Neuron (in vitro differentiated cells): ENCODE data around the gene TSPEAR.
A peak's percentile ranks its signal among the peaks of the same experiment; 100 is the strongest.

Experiments
- H2AFZ ChIP-seq: one replicate; pipeline ENCODE4 v1.6.1; 2013; ENCODE audit warnings: low read depth, mild to moderate bottlenecking, inconsistent platforms, low read length, moderate library complexity
- H3K27me3 ChIP-seq: one replicate; pipeline ENCODE4 v1.6.1; 2013; ENCODE audit warnings: low read length; ENCODE audit not compliant: insufficient read depth
- H3K36me3 ChIP-seq: one replicate; pipeline ENCODE4 v1.6.1; 2013; ENCODE audit warnings: low read length; ENCODE audit not compliant: insufficient read depth
- H3K4me1 ChIP-seq: one replicate; pipeline ENCODE4 v1.6.1; 2013; ENCODE audit warnings: low read length; ENCODE audit not compliant: insufficient read depth
- H3K4me3 ChIP-seq: 2 replicates; pipeline ENCODE4 v1.5.1; 2013; ENCODE audit warnings: mild to moderate bottlenecking, low read length, moderate library complexity
- H3K9me3 ChIP-seq: one replicate; pipeline ENCODE4 v1.6.1; 2013; ENCODE audit warnings: low read length

Gene TSPEAR

GRCh38 chr21:44461464-44462001 is 249.8 kb downstream of the TSPEAR start:
- no peak overlapping the region for H3K4me3 ChIP-seq
- H3K27me3 ChIP-seq, result no peaks in the 10 kb centered on the region
- peaks cover 2% of the 10 kb centered on the region for H3K9me3 ChIP-seq
- H3K4me1 ChIP-seq, result no peaks in the 10 kb centered on the region
- no peak overlapping the region for H2AFZ ChIP-seq
- H3K36me3 ChIP-seq, result peaks cover 4% of the 10 kb centered on the region

- no peak overlapping the region for H3K4me3 ChIP-seq
- H3K9me3 ChIP-seq, result peaks cover 2% of the 10 kb centered on the region
- H3K36me3 ChIP-seq, result peaks cover 4% of the 10 kb centered on the region
- H3K4me1 ChIP-seq, result peaks cover 3% of the 10 kb centered on the region
- H3K27me3 ChIP-seq, result no peaks in the 10 kb centered on the region
- no peak overlapping the region for H2AFZ ChIP-seq
Observed at GRCh38 chr21:44461005-44461404, 250.4 kb downstream of the TSPEAR start.

GRCh38 chr21:44460441-44460755 is 251.0 kb downstream of the TSPEAR start:
- Histone ChIP-seq H2AFZ (no peak overlapping the region), H3K4me3 (no peak overlapping the region), H3K4me1 (peaks cover 3% of the 10 kb centered on the region)

GRCh38 chr21:44459712-44460440 is 251.5 kb downstream of the TSPEAR start:
- Histone ChIP-seq H3K36me3 (peaks cover 4% of the 10 kb centered on the region), H3K4me3 (no peak overlapping the region), H3K9me3 (peaks cover 2% of the 10 kb centered on the region), H3K27me3 (no peaks in the 10 kb centered on the region), H3K4me1 (peaks cover 3% of the 10 kb centered on the region), H2AFZ (no peak overlapping the region)

More at GRCh38 chr21:44460441-44460755, 251.0 kb downstream of the TSPEAR start:
- H3K36me3 ChIP-seq, result peaks cover 4% of the 10 kb centered on the region
- H3K9me3 ChIP-seq, result peaks cover 2% of the 10 kb centered on the region
- H3K27me3 ChIP-seq, result no peaks in the 10 kb centered on the region

GRCh38 chr21:44458971-44459711 is 252.2 kb downstream of the TSPEAR start:
- Histone ChIP-seq H3K4me3 (no peak overlapping the region), H3K27me3 (no peaks in the 10 kb centered on the region), H2AFZ (no peak overlapping the region), H3K36me3 (peaks cover 4% of the 10 kb centered on the region), H3K9me3 (peaks cover 2% of the 10 kb centered on the region), H3K4me1 (peaks cover 3% of the 10 kb centered on the region)

- no peaks in the 10 kb centered on the region for H3K27me3 ChIP-seq
- H3K9me3 ChIP-seq, result peaks cover 2% of the 10 kb centered on the region
- H3K4me1 ChIP-seq, result peaks cover 3% of the 10 kb centered on the region
- peaks cover 4% of the 10 kb centered on the region for H3K36me3 ChIP-seq
- no peak overlapping the region for H2AFZ ChIP-seq
- H3K4me3 ChIP-seq, result no peak overlapping the region
Observed at GRCh38 chr21:44456915-44457736, 254.2 kb downstream of the TSPEAR start.

GRCh38 chr21:44456214-44456914 is 255.0 kb downstream of the TSPEAR start:
- Histone ChIP-seq H3K27me3 (no peaks in the 10 kb centered on the region), H2AFZ (peak overlapping the region; percentile 69), H3K9me3 (peaks cover 2% of the 10 kb centered on the region), H3K4me3 (peak overlapping the region; percentile 49), H3K36me3 (peaks cover 4% of the 10 kb centered on the region), H3K4me1 (peaks cover 3% of the 10 kb centered on the region)

GRCh38 chr21:44455524-44456213 is 255.7 kb downstream of the TSPEAR start:
- Histone ChIP-seq H2AFZ (peak overlapping the region; percentile 69), H3K4me3 (peak overlapping the region; percentile 49), H3K4me1 (peaks cover 3% of the 10 kb centered on the region), H3K36me3 (peaks cover 4% of the 10 kb centered on the region), H3K9me3 (peaks cover 2% of the 10 kb centered on the region), H3K27me3 (no peaks in the 10 kb centered on the region)

GRCh38 chr21:44454747-44455523 is 256.4 kb downstream of the TSPEAR start, which contains the start of gene LRRC3:
TSS of gene LRRC3 (plus strand) at chr21:44455510. CDS start at chr21:44456645, 1,135 bp downstream.
- H2AFZ ChIP-seq, result peak within 1 kb of the TSS; percentile 69
- H3K36me3 ChIP-seq, result peaks cover 4% of the 10 kb centered on the region
- H3K4me1 ChIP-seq, result peaks cover 3% of the 10 kb centered on the region
- H3K27me3 ChIP-seq, result no peaks in the 10 kb centered on the region
- H3K9me3 ChIP-seq, result peaks cover 2% of the 10 kb centered on the region
- H3K4me3 ChIP-seq, result peak within 1 kb of the TSS; percentile 49

- H3K27me3 ChIP-seq, result peaks cover under 1% of the 10 kb centered on the region
- peaks cover 2% of the 10 kb centered on the region for H3K9me3 ChIP-seq
- H3K4me3 ChIP-seq, result no peak overlapping the region
- peaks cover 4% of the 10 kb centered on the region for H3K36me3 ChIP-seq
- H3K4me1 ChIP-seq, result peaks cover 3% of the 10 kb centered on the region
- H2AFZ ChIP-seq, result no peak overlapping the region
Observed at GRCh38 chr21:44454058-44454457, 257.3 kb downstream of the TSPEAR start.

GRCh38 chr21:44453120-44453519 is 258.3 kb downstream of the TSPEAR start:
- Histone ChIP-seq H2AFZ (no peak overlapping the region), H3K4me1 (peaks cover 8% of the 10 kb centered on the region), H3K36me3 (peaks cover 4% of the 10 kb centered on the region), H3K27me3 (peaks cover 5% of the 10 kb centered on the region), H3K9me3 (peaks cover 2% of the 10 kb centered on the region), H3K4me3 (no peak overlapping the region)
